PC-3 (cell line): Measurements from ENCODE around the gene RTBDN.

ENCODE experiments used
- EZH2phosphoT487 ChIP-seq: fragments of 300-600 bp; sonication (generic); IDR thresholded peaks from 2 replicates; pipeline ENCODE4 v1.6.1; 2018; ENCODE audit warnings: mild to moderate bottlenecking, antibody characterized with exemption, low read length, borderline replicate concordance
- TF ChIP-seq, protein P1 (sequence below): fragments of 300-600 bp; sonication (generic); conservative IDR thresholded peaks from 2 replicates; pipeline ENCODE4 v1.5.1; 2017; ENCODE audit warnings: antibody characterized with exemption, low read depth, mild to moderate bottlenecking, low read length

DNA sequence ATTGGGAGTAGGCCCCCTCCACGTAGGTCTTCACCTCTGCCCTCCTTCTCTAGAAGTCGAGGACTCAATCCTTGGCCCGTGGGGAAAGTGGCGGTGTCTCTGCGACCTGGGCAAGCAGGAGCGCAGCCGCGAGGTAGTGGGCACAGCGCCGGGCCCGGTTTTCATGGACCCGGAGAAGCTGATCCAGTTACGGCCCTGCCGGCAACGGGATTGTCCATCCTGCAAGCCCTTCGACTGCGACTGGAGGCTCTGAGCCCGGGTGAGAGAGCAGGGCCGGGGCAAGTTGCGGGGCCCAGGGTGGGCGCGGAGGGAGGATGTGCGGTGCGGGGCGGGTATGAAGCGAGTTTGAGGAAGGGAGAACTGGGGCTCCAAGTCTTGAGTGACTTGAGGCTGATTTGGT, 30.3 kb downstream of the RTBDN start:
- TF ChIP-seq, protein P1, sequence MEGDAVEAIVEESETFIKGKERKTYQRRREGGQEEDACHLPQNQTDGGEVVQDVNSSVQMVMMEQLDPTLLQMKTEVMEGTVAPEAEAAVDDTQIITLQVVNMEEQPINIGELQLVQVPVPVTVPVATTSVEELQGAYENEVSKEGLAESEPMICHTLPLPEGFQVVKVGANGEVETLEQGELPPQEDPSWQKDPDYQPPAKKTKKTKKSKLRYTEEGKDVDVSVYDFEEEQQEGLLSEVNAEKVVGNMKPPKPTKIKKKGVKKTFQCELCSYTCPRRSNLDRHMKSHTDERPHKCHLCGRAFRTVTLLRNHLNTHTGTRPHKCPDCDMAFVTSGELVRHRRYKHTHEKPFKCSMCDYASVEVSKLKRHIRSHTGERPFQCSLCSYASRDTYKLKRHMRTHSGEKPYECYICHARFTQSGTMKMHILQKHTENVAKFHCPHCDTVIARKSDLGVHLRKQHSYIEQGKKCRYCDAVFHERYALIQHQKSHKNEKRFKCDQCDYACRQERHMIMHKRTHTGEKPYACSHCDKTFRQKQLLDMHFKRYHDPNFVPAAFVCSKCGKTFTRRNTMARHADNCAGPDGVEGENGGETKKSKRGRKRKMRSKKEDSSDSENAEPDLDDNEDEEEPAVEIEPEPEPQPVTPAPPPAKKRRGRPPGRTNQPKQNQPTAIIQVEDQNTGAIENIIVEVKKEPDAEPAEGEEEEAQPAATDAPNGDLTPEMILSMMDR = no peak
- no peak for TF ChIP-seq EZH2phosphoT487
